H9 (cell line): ENCODE measurements around the gene GRID1. TPM values are rescaled to one million over a fixed set of nuclear protein-coding genes. Genes with fewer than 3 reads are reported as not detected.

Source experiments
- DNase-seq: peaks from one replicate; pipeline ENCODE4 v3.0.0-alpha.2; 2017
- H2AFZ ChIP-seq: one replicate; pipeline ENCODE4 v1.6.1; 2013; ENCODE audit warnings: mild to moderate bottlenecking, low read length, control low read depth, moderate library complexity
- H2AK5ac ChIP-seq: 2 replicates; pipeline ENCODE4 v1.6.1; 2013; ENCODE audit warnings: low read length, control low read depth, mixed read lengths; ENCODE audit not compliant: insufficient read length
- H2BK120ac ChIP-seq: one replicate; pipeline ENCODE4 v1.6.1; 2013; ENCODE audit warnings: low read depth, mild to moderate bottlenecking, low read length, control low read depth, inconsistent platforms; ENCODE audit not compliant: poor library complexity, severe bottlenecking
- H2BK12ac ChIP-seq: 2 replicates; pipeline ENCODE4 v1.6.1; 2013; ENCODE audit warnings: low read length, control low read depth, mixed read lengths, low read depth; ENCODE audit not compliant: insufficient read length
- H2BK15ac ChIP-seq: 2 replicates; pipeline ENCODE4 v1.6.1; 2013; ENCODE audit warnings: low read depth, low read length, control low read depth
- H2BK20ac ChIP-seq: one replicate; pipeline ENCODE4 v1.6.1; 2013; ENCODE audit warnings: low read depth, mild to moderate bottlenecking, low read length, control low read depth, inconsistent platforms; ENCODE audit not compliant: poor library complexity, severe bottlenecking
- H2BK5ac ChIP-seq: 2 replicates; pipeline ENCODE4 v1.6.1; 2013; ENCODE audit warnings: low read length, control low read depth, mixed read lengths; ENCODE audit not compliant: insufficient read length
- H3K14ac ChIP-seq: 2 replicates; pipeline ENCODE4 v1.6.1; 2013; ENCODE audit warnings: low read length, control low read depth; ENCODE audit not compliant: insufficient read depth
- H3K18ac ChIP-seq: 2 replicates; pipeline ENCODE4 v1.6.1; 2013; ENCODE audit warnings: low read depth, mild to moderate bottlenecking, mixed read lengths, low read length, control low read depth; ENCODE audit not compliant: insufficient read length
- H3K23ac ChIP-seq: 2 replicates; pipeline ENCODE4 v1.6.1; 2013; ENCODE audit warnings: low read length, control low read depth, mixed read lengths, low read depth; ENCODE audit not compliant: insufficient read length
- H3K23me2 ChIP-seq: 2 replicates; pipeline ENCODE4 v1.6.1; 2013; ENCODE audit warnings: low read depth, mild to moderate bottlenecking, mixed read lengths, low read length, control low read depth; ENCODE audit not compliant: insufficient read length, poor library complexity, severe bottlenecking
- H3K27ac ChIP-seq: 2 replicates; pipeline ENCODE4 v1.5.1; 2013; ENCODE audit warnings: low read length, control low read depth, mixed read lengths, low read depth; ENCODE audit not compliant: insufficient read length
- H3K27me3 ChIP-seq: 2 replicates; pipeline ENCODE4 v1.6.1; 2013; ENCODE audit warnings: low read length, control low read depth, inconsistent platforms; ENCODE audit not compliant: insufficient read depth
- H3K4ac ChIP-seq: 2 replicates; pipeline ENCODE4 v1.6.1; 2013; ENCODE audit warnings: low read depth, mild to moderate bottlenecking, control low read depth, inconsistent platforms, low read length, moderate library complexity
- H3K4me1 ChIP-seq: 2 replicates; pipeline ENCODE4 v1.6.1; 2013; ENCODE audit warnings: low read length, control low read depth, inconsistent platforms; ENCODE audit not compliant: insufficient read depth
- H3K4me2 ChIP-seq: 2 replicates; pipeline ENCODE4 v1.6.1; 2013; ENCODE audit warnings: low read length, control low read depth, mixed read lengths; ENCODE audit not compliant: insufficient read length, insufficient read depth
- H3K56ac ChIP-seq: 2 replicates; pipeline ENCODE4 v1.6.1; 2013; ENCODE audit warnings: low read depth, mild to moderate bottlenecking, mixed read lengths, low read length, control low read depth; ENCODE audit not compliant: insufficient read length
- H3K79me1 ChIP-seq: 2 replicates; pipeline ENCODE4 v1.6.1; 2013; ENCODE audit warnings: low read depth, mild to moderate bottlenecking, moderate library complexity, low read length, control low read depth, inconsistent platforms; ENCODE audit not compliant: insufficient read depth, poor library complexity, severe bottlenecking
- H3K79me2 ChIP-seq: 2 replicates; pipeline ENCODE4 v1.6.1; 2013; ENCODE audit warnings: low read length, control low read depth, inconsistent platforms; ENCODE audit not compliant: insufficient read depth
- H3K9ac ChIP-seq: 2 replicates; pipeline ENCODE4 v1.6.1; 2013; ENCODE audit warnings: low read length, control low read depth, mixed read lengths; ENCODE audit not compliant: insufficient read length; ENCODE audit errors: extremely low read depth
- H3K9me3 ChIP-seq: one replicate; pipeline ENCODE4 v1.6.1; 2013; ENCODE audit warnings: low read depth, low read length, inconsistent platforms; ENCODE audit not compliant: control insufficient read depth
- H3T11ph ChIP-seq: one replicate; pipeline ENCODE4 v1.6.1; 2013; ENCODE audit warnings: mild to moderate bottlenecking, low read length, control low read depth, inconsistent platforms
- H4K20me1 ChIP-seq: one replicate; pipeline ENCODE4 v1.6.1; 2013; ENCODE audit not compliant: control insufficient read depth, insufficient read length, insufficient read depth
- H4K5ac ChIP-seq: 2 replicates; pipeline ENCODE4 v1.6.1; 2013; ENCODE audit warnings: low read depth, mild to moderate bottlenecking, mixed read lengths, low read length, control low read depth; ENCODE audit not compliant: insufficient read length
- H4K8ac ChIP-seq: replicated peaks from 2 replicates; pipeline ENCODE4 v1.6.1; 2013; ENCODE audit warnings: low read length, control low read depth, mixed read lengths, low read depth; ENCODE audit not compliant: insufficient read length
- H4K91ac ChIP-seq: 2 replicates; pipeline ENCODE4 v1.6.1; 2013; ENCODE audit warnings: low read depth, mild to moderate bottlenecking, moderate library complexity, mixed read lengths, low read length, control low read depth; ENCODE audit not compliant: insufficient read length
- H3K27ac Mint-ChIP-seq, 3 experiments: 2 replicates in 2 of 3; 3 replicates in 1 of 3; pipeline ENCODE4 v1.8.0; 2020 to 2021; ENCODE audit warnings: mixed read lengths in 3 of 3, mild to moderate bottlenecking in 1 of 3, moderate library complexity in 1 of 3
- H3K27me3 Mint-ChIP-seq: 2 replicates; pipeline ENCODE4 v1.8.0; 2021; ENCODE audit warnings: low read depth, mild to moderate bottlenecking, moderate library complexity, mixed read lengths
- H3K36me3 Mint-ChIP-seq, 3 experiments: 2 replicates in 2 of 3; 3 replicates in 1 of 3; pipeline ENCODE4 v1.8.0; 2020 to 2021; ENCODE audit warnings: low read depth in 3 of 3, mixed read lengths in 3 of 3; ENCODE audit not compliant: insufficient read depth in 1 of 3
- H3K4me1 Mint-ChIP-seq, 2 experiments: 2 replicates each; pipeline ENCODE4 v1.8.0; 2020; ENCODE audit warnings: mixed read lengths in 2 of 2
- H3K4me3 Mint-ChIP-seq, 2 experiments: 2 replicates in 1 of 2; 3 replicates in 1 of 2; pipeline ENCODE4 v1.8.0; 2020 to 2021; ENCODE audit warnings: mild to moderate bottlenecking in 2 of 2, mixed read lengths in 2 of 2, moderate library complexity in 1 of 2
- H3K9me3 Mint-ChIP-seq, 2 experiments: 2 replicates in 1 of 2; 3 replicates in 1 of 2; pipeline ENCODE4 v1.8.0; 2020; ENCODE audit warnings: mild to moderate bottlenecking in 2 of 2, mixed read lengths in 2 of 2, moderate library complexity in 1 of 2
- CTCF ChIP-seq: fragments of 200-600 bp; sonication (generic); conservative IDR thresholded peaks from 3 replicates; pipeline ENCODE4 v1.8.0; 2021; ENCODE audit warnings: antibody characterized with exemption, mild to moderate bottlenecking
- WGBS: extraction: QIAGEN DNeasy Blood & Tissue Kit; methylation state at CpG from one replicate; pipeline ENCODE4 v1.1.7; 2013; ENCODE audit warnings: missing lambda C conversion rate, low lambda C conversion rate, mixed read lengths; ENCODE audit not compliant: insufficient read length; ENCODE audit errors: extremely low coverage; 5-methylcytosine and 5-hydroxymethylcytosine counted together
- total RNA-seq: library from RNA; stranded (reverse); gene quantifications from 2 replicates; pipeline ENCODE4 v1.2.1, GENCODE V29; 2021

GRID1 gene
- total RNA-seq, 1 experiment from 2014 or later = 0.35 TPM

GRCh38 chr10:86160890-86161585, 205.6 kb downstream of the GRID1 start:
- no peak overlapping the region for H2BK5ac ChIP-seq
- H3K23me2 ChIP-seq = no peaks in the 10 kb centered on the region
- H2AK5ac ChIP-seq = no peak overlapping the region
- no peaks in the 10 kb centered on the region for H3K9me3 ChIP-seq
- no peak overlapping the region for H4K8ac ChIP-seq
- no peaks in the 10 kb centered on the region for H3K79me2 ChIP-seq
- no peaks in the 10 kb centered on the region for H3K36me3 Mint-ChIP-seq
- H3K14ac ChIP-seq = no peak overlapping the region
- H4K5ac ChIP-seq = no peak overlapping the region
- no peak overlapping the region for H3K23ac ChIP-seq
- H3K9me3 Mint-ChIP-seq = no peaks in the 10 kb centered on the region
- no peak overlapping the region for H3K56ac ChIP-seq
- no peak overlapping the region; a peak in 1 of 7 replicates for H3K27ac Mint-ChIP-seq
- H3K4me2 ChIP-seq = no peak overlapping the region
- H2BK15ac ChIP-seq = no peak overlapping the region
- DNase-seq = no peak
- no peak overlapping the region for H3K27ac ChIP-seq
- no peak overlapping the region; a peak in 1 of 5 replicates for H3K4me3 Mint-ChIP-seq
- no peaks in the 10 kb centered on the region for H3K79me1 ChIP-seq
- H2AFZ ChIP-seq = no peak overlapping the region
- no peak overlapping the region for H3K9ac ChIP-seq
- no peak overlapping the region for H4K91ac ChIP-seq
- no peak overlapping the region for H3K18ac ChIP-seq
- no peak overlapping the region for H2BK12ac ChIP-seq
- H3K4ac ChIP-seq = no peak overlapping the region
- H3K4me1 Mint-ChIP-seq = peaks cover 0 to 7% of the 10 kb centered on the region in 2 experiments; a peak in 3 of 4 replicates
- no peak overlapping the region for H3T11ph ChIP-seq
- H3K27me3 ChIP-seq = no peaks in the 10 kb centered on the region
- H2BK120ac ChIP-seq = no peak overlapping the region
- no peaks in the 10 kb centered on the region for H4K20me1 ChIP-seq
- no CpG with 5 or more reads among the region's 8 CpGs for WGBS
- no peaks in the 10 kb centered on the region for H3K4me1 ChIP-seq
- no peak overlapping the region for H2BK20ac ChIP-seq
- TF ChIP-seq CTCF = no peak
- no peaks in the 10 kb centered on the region for H3K27me3 Mint-ChIP-seq
